Esophagus muscularis mucosa (tissue), 4 donors: Measurements from ENCODE around the gene EVI2B. TPM values are rescaled to one million over a fixed set of nuclear protein-coding genes. Genes with fewer than 3 reads are reported as not detected.
A peak's percentile ranks its signal among the peaks of the same experiment; 100 is the strongest.
"Not testable (repeated sequence)": the region's sequence is repeated elsewhere in the genome, so short reads cannot be mapped to it uniquely, and the experiment has no call there.

ENCODE experiments used
- DNase-seq: peaks from one replicate; pipeline ENCODE4 v3.0.0-alpha.2; 2017; ENCODE audit errors: extremely low spot score
- H3K27ac ChIP-seq, 4 donors: fragments of 200-600 bp; sonication (generic); replicated peaks in 1 of 4; 1 replicate in 3 of 4; 2 replicates in 1 of 4; pipeline ENCODE4 v1.5.1; 2016 to 2019; ENCODE audit warnings: mild to moderate bottlenecking in 1 of 4
- H3K27me3 ChIP-seq, 4 donors: fragments of 200-600 bp; sonication (generic); one replicate each; pipeline versions ENCODE4 v1.5.1 to v1.6.0; 2016 to 2019
- H3K36me3 ChIP-seq, 4 donors: fragments of 200-600 bp; sonication (generic); one replicate each; pipeline ENCODE4 v1.5.1; 2016 to 2019
- H3K4me1 ChIP-seq, 4 donors: fragments of 200-600 bp; sonication (generic); one replicate each; pipeline ENCODE4 v1.5.1; 2016 to 2019
- H3K4me3 ChIP-seq, 4 donors: fragments of 200-600 bp; sonication (generic); 1 replicate in 2 of 4; 2 replicates in 2 of 4; pipeline ENCODE4 v1.5.1; 2016 to 2019; ENCODE audit warnings: mild to moderate bottlenecking in 4 of 4, moderate library complexity in 1 of 4
- H3K9me3 ChIP-seq, 4 donors: fragments of 200-600 bp; sonication (generic); 1 replicate in 3 of 4; 2 replicates in 1 of 4; pipeline ENCODE4 v1.5.1; 2016 to 2019
- EP300 ChIP-seq: sonication (generic); formaldehyde crosslinking; IDR thresholded peaks from one replicate; pipeline ENCODE4 v1.6.1; 2017; ENCODE audit warnings: antibody characterized with exemption
- POLR2A ChIP-seq: fragments of 450-650 bp; IDR thresholded peaks from one replicate; pipeline ENCODE4 v1.6.1; 2017; ENCODE audit warnings: antibody characterized with exemption, moderate library complexity, mild to moderate bottlenecking, low read depth
- POLR2AphosphoS5 ChIP-seq, 2 donors: sonication (generic); formaldehyde crosslinking; IDR thresholded peaks; one replicate each; pipeline ENCODE4 v1.6.1; 2017; ENCODE audit warnings: antibody characterized with exemption in 2 of 2
- WGBS: methylation state at CpG from one replicate; pipeline ENCODE4 v1.1.5; 2018; 5-methylcytosine and 5-hydroxymethylcytosine counted together
- intact Hi-C: fragments of 100-400 bp; cut with DNase I; formaldehyde crosslinking; loops from one replicate; pipeline ENCODE4 v1.15.1; 2023
- total RNA-seq, 4 donors: library from RNA; depleted of rRNA; stranded (reverse); fragments of >200 nt; gene quantifications; one replicate each; pipeline versions ENCODE4 v1.1.0 to v1.2.1, GENCODE V29; 2016
- TF ChIP-seq, protein P1 (sequence below), 3 experiments: fragments of 200-600 bp in 2 of 3; fragments of 450-650 bp in 1 of 3; sonication (generic) in 2 of 3; IDR thresholded peaks; one replicate each; pipeline ENCODE4 v1.5.1; 2017 to 2019; ENCODE audit warnings: antibody characterized with exemption in 3 of 3, mild to moderate bottlenecking in 2 of 3, moderate library complexity in 1 of 3

EVI2B gene
- total RNA-seq, 4 donors from 2014 or later: 4.3 to 14.2 (median 7.9) TPM

DNA sequence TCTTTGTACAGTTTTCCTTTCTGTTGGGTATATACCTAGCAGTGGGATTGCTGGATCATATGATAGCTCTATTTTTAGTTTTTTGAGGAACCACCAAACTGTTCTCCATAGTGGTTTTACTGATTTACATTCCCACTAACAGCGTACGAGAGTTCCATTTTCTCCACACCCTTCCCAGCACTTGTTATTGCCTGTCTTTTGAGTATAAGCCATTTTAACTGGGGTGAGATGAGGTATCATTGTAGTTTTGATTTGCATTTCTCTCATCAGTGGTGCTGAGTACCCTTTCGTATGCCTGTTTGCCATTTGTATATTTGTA is 887 bp upstream of the EVI2B start:
- no peak overlapping the region for H3K4me3 ChIP-seq
- intact Hi-C loops: no loop called here
- WGBS: 87% methylated on average over 3 of the region's 3 CpGs
- H3K27ac ChIP-seq: peak overlapping the region in 1 of 4 donors; percentile 3
- DNase-seq: no peak
- H3K4me1 ChIP-seq: no peaks in the 10 kb centered on the region
- H3K27me3 ChIP-seq: no peaks in the 10 kb centered on the region
- no peaks in the 10 kb centered on the region for H3K9me3 ChIP-seq
- H3K36me3 ChIP-seq: no peaks in the 10 kb centered on the region
- TF ChIP-seq POLR2AphosphoS5 (IDR thresholded peaks at IDR 0.05): no peak
- no peak for TF ChIP-seq POLR2A
- TF ChIP-seq, protein P1, sequence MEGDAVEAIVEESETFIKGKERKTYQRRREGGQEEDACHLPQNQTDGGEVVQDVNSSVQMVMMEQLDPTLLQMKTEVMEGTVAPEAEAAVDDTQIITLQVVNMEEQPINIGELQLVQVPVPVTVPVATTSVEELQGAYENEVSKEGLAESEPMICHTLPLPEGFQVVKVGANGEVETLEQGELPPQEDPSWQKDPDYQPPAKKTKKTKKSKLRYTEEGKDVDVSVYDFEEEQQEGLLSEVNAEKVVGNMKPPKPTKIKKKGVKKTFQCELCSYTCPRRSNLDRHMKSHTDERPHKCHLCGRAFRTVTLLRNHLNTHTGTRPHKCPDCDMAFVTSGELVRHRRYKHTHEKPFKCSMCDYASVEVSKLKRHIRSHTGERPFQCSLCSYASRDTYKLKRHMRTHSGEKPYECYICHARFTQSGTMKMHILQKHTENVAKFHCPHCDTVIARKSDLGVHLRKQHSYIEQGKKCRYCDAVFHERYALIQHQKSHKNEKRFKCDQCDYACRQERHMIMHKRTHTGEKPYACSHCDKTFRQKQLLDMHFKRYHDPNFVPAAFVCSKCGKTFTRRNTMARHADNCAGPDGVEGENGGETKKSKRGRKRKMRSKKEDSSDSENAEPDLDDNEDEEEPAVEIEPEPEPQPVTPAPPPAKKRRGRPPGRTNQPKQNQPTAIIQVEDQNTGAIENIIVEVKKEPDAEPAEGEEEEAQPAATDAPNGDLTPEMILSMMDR (IDR thresholded peaks at IDR 0.05): no peak
- no peak for TF ChIP-seq EP300

DNA sequence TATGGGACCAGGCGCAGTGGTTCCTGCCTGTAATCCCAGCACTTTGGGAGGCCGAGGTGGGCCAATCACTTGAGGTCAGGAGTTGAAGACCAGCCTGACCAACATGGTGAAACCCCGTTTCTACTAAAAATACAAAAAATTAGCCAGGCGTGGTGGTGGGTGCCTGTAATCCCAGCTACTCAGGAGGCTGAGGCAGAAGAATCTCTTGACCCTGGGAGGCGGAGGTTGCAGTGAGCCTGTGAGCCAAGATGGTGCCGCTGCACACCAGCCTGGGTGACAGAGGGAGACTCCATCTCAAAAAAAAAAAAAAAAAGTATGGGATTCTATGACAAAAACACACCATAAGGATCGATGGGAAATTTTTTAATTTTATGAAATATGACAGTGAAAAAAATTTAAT is 1.6 kb downstream of the EVI2B start:
- H3K4me1 ChIP-seq, DNase-seq, H3K9me3 ChIP-seq, H3K27ac ChIP-seq, H3K36me3 ChIP-seq, H3K27me3 ChIP-seq, intact Hi-C loops: not testable (repeated sequence)
- H3K4me3 ChIP-seq: peak overlapping the region; percentile 14 to 35 (median 22)
- 80% methylated on average over 7 of the region's 7 CpGs for whole genome bisulfite sequencing

DNA sequence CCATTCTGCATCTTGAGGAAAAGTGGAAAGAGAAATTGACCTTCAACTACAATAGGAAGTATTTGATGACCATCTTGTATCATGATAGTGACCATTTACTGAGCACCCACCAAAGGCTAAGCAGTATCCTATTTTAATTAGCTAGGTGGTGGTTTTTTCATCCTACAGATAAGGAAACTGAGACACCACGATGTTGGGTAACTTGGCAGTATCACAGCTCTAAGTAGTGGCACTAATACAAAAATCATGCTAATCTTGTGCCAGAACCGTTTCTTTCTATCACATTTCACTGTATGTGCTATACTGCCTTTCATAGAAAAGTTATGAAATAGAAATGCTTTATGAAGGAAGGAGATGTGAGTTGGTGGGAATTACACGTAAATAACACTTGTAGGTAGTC is 2.3 kb downstream of the EVI2B start:
- intact Hi-C loops: no loop called here
- H3K27ac ChIP-seq: no peak overlapping the region
- 82% methylated on average over 3 of the region's 3 CpGs for WGBS
- H3K4me3 ChIP-seq: peak overlapping the region in 2 of 4 donors; percentile 14 to 35
- no peaks in the 10 kb centered on the region for H3K4me1 ChIP-seq
- TF ChIP-seq POLR2A (no peak), EP300 (no peak), POLR2AphosphoS5 (IDR thresholded peaks at IDR 0.05) (no peak)
- TF ChIP-seq, protein P1 (IDR thresholded peaks at IDR 0.05): no peak
- no peaks in the 10 kb centered on the region for H3K27me3 ChIP-seq
- H3K9me3 ChIP-seq: no peaks in the 10 kb centered on the region
- H3K36me3 ChIP-seq: peaks cover 0 to 7% (median 2%) of the 10 kb centered on the region in 4 donors
- no peak for DNase-seq

DNA sequence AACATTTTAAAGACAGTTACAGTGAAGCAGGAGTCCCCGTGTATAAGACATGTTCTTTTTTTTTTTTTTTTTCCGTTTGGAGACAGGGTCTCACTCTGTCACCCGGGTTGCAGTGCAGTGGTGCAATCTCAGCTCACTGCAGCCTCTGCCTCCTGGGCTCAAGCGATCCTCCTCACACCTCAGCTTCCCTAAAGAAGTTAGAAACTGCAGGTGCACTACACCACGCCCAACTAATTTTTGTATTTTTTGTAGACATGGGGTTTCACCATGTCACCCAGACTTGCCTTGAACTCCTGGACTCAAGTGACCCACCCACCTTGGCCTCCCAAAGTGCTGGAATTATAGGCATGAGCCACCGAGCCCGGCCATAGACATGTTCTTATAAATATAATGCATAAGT is 3.0 kb downstream of the EVI2B start:
- DNase-seq: no peak
- TF ChIP-seq POLR2A: no peak
- TF ChIP-seq EP300: no peak
- TF ChIP-seq POLR2AphosphoS5 (IDR thresholded peaks at IDR 0.05): no peak
- TF ChIP-seq, protein P1 (IDR thresholded peaks at IDR 0.05): no peak
- Histone ChIP-seq H3K4me1 (no peaks in the 10 kb centered on the region), H3K27me3 (no peaks in the 10 kb centered on the region), H3K36me3 (peaks cover 0 to 7% (median 2%) of the 10 kb centered on the region in 4 donors), H3K4me3 (peak overlapping the region in 1 of 4 donors; percentile 28), H3K27ac (no peak overlapping the region), H3K9me3 (no peaks in the 10 kb centered on the region)
- 70% methylated on average over 7 of the region's 7 CpGs for WGBS
- intact Hi-C loops: no loop called here

DNA sequence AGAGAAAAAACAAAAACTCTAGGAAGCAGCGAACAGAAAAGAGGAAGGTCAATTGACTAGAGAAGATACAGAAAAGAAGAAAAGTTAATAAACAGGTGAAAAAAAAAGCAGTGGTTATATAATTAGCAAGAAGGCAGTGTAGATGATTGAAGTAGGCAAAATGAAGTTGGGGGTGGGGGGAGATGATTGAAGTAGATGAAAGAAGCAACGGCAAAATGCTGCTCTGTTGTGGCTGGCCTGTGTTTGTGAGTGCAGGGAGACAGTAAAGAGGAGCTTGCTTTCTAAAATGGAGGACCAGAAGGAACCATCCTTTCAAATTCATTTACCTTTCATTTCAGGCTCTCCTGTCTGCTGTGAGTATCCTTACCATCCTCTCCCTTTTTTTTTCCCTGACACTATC is 3.6 kb downstream of the EVI2B start:
- peaks cover 0 to 7% (median 2%) of the 10 kb centered on the region in 4 donors for H3K36me3 ChIP-seq
- WGBS: 47% methylated on average over 2 of the region's 2 CpGs
- peak overlapping the region in 1 of 4 donors; percentile 4 for H3K4me3 ChIP-seq
- DNase-seq: no peak
- H3K4me1 ChIP-seq: no peaks in the 10 kb centered on the region
- H3K27me3 ChIP-seq: no peaks in the 10 kb centered on the region
- no peaks in the 10 kb centered on the region for H3K9me3 ChIP-seq
- intact Hi-C loops: no loop called here
- TF ChIP-seq EP300: no peak
- TF ChIP-seq POLR2A: no peak
- TF ChIP-seq, protein P1 (IDR thresholded peaks at IDR 0.05): no peak
- no peak for TF ChIP-seq POLR2AphosphoS5 (IDR thresholded peaks at IDR 0.05)
- peak overlapping the region in 2 of 4 donors; percentile 2 to 11 for H3K27ac ChIP-seq
